GM10248 (cell line): Measurements from ENCODE around the gene GABARAPL1.

Experiments
- CTCF ChIA-PET: fragments of 300-600 bp; sonication (Branson Sonifier 250); formaldehyde crosslinking; extraction: SDS; loops from one replicate; lab custom pipeline; 2021; ENCODE audit warnings: antibody characterized with exemption; lab: Yijun Ruan, JAX
- POLR2A ChIA-PET: fragments of 350-650 bp; sonication (Branson Sonifier 250); formaldehyde crosslinking; extraction: SDS; loops from one replicate; lab custom pipeline; 2020; ENCODE audit warnings: antibody characterized with exemption; lab: Yijun Ruan, JAX
- DNase-seq: peaks from one replicate; pipeline ENCODE4 v3.0.0; 2012; ENCODE audit errors: extremely low spot score
- CTCF ChIP-seq: IDR thresholded peaks from 2 replicates; pipeline ENCODE4 v1.5.1; 2012; ENCODE audit warnings: mild to moderate bottlenecking, low read depth; ENCODE audit errors: extremely low read depth, missing control alignments, control extremely low read depth

Gene GABARAPL1

GRCh38 chr12:10226086-10226485 is 13.4 kb downstream of the GABARAPL1 start:
- CTCF ChIA-PET, result interaction anchor here (0.7 to 4.3 kb wide), 2 partner anchors 10 to 442 kb away, joined by 3 to 32 read pairs; no protein-coding TSS in a partner anchor
- no peak for TF ChIP-seq CTCF
- POLR2A ChIA-PET, result interaction anchor here (0.7 kb wide), 1 partner anchor 14 kb away, joined by 3 read pairs; no protein-coding TSS in a partner anchor
- no peak for DNase-seq

GRCh38 chr12:10226731-10227130 is 14.1 kb downstream of the GABARAPL1 start:
- POLR2A ChIA-PET, result no interaction called here
- no peak for DNase-seq
- TF ChIP-seq CTCF, result no peak
- CTCF ChIA-PET, result interaction anchor here (0.8 to 4.3 kb wide), 3 partner anchors 10 to 335 kb away, joined by 3 to 32 read pairs (median 3); no protein-coding TSS in a partner anchor

GRCh38 chr12:10227648-10228047 is 15.0 kb downstream of the GABARAPL1 start:
- ChIA-PET POLR2A (no interaction called here), CTCF (interaction anchor here (0.8 to 4.3 kb wide), 3 partner anchors 9 to 334 kb away, joined by 3 to 32 read pairs (median 3); no protein-coding TSS in a partner anchor)
- TF ChIP-seq CTCF, result no peak
- no peak for DNase-seq

GRCh38 chr12:10234562-10234961 is 21.9 kb downstream of the GABARAPL1 start:
- ChIA-PET POLR2A (no interaction called here), CTCF (interaction anchor here (4.4 kb wide), 1 partner anchor 328 kb away, joined by 46 read pairs; no protein-coding TSS in a partner anchor)
- no peak for TF ChIP-seq CTCF
- no peak for DNase-seq

GRCh38 chr12:10235761-10236631 is 23.3 kb downstream of the GABARAPL1 start:
- peak; percentile 83 for TF ChIP-seq CTCF
- ChIA-PET CTCF (interaction anchor here (0.7 to 4.4 kb wide), 31 partner anchors 8 to 964 kb away, joined by 3 to 46 read pairs (median 4); partner anchors contain the start of genes EIF2S3B and GABARAPL1), POLR2A (no interaction called here)
- DNase-seq, result peak; percentile 40

GRCh38 chr12:10236720-10237119 is 24.0 kb downstream of the GABARAPL1 start:
- CTCF ChIA-PET, result interaction anchor here (0.8 to 4.4 kb wide), 19 partner anchors 10 to 963 kb away, joined by 3 to 46 read pairs (median 5); partner anchors contain the start of gene EIF2S3B
- POLR2A ChIA-PET, result no interaction called here
- no peak for TF ChIP-seq CTCF
- no peak for DNase-seq
